Osteoblast (primary cell): Measurements from ENCODE around the gene MID1IP1. TPM values are rescaled to one million over a fixed set of nuclear protein-coding genes. Genes with fewer than 3 reads are reported as not detected.
A peak's percentile ranks its signal among the peaks of the same experiment; 100 is the strongest.

Experiments
- DNase-seq: peaks from one replicate; pipeline ENCODE4 v3.0.0; 2011; ENCODE audit warnings: low spot score, mixed read lengths; ENCODE audit not compliant: insufficient read length; ENCODE audit errors: missing footprints
- H2AFZ ChIP-seq: 2 replicates; pipeline ENCODE4 v1.6.0; 2011; ENCODE audit warnings: mild to moderate bottlenecking, low read length
- H3K27ac ChIP-seq: 2 replicates; pipeline ENCODE4 v1.5.1; 2011; ENCODE audit warnings: mild to moderate bottlenecking, low read depth, low read length, moderate library complexity
- H3K27me3 ChIP-seq: 2 replicates; pipeline ENCODE4 v1.6.0; 2012; ENCODE audit warnings: mild to moderate bottlenecking, control low read depth, inconsistent platforms, low read length, moderate library complexity; ENCODE audit not compliant: insufficient read depth
- H3K36me3 ChIP-seq: 2 replicates; pipeline ENCODE4 v1.5.1; 2011; ENCODE audit warnings: mild to moderate bottlenecking, low read length, control low read depth, moderate library complexity; ENCODE audit not compliant: insufficient read depth
- H3K4me1 ChIP-seq: 2 replicates; pipeline ENCODE4 v1.5.1; 2011; ENCODE audit warnings: mild to moderate bottlenecking, low read length, control low read depth, moderate library complexity; ENCODE audit not compliant: insufficient read depth
- H3K4me2 ChIP-seq: 2 replicates; pipeline ENCODE4 v1.6.0; 2011; ENCODE audit warnings: mild to moderate bottlenecking, low read length; ENCODE audit not compliant: insufficient read depth
- H3K4me3 ChIP-seq: fragments of 200-600 bp; sonication (generic); 3 replicates; pipeline ENCODE4 v1.5.1; 2012; ENCODE audit warnings: mild to moderate bottlenecking, low read length, inconsistent platforms; ENCODE audit not compliant: insufficient read depth
- H3K79me2 ChIP-seq: 2 replicates; pipeline ENCODE4 v1.6.0; 2012; ENCODE audit warnings: mild to moderate bottlenecking, low read length, control low read depth, inconsistent platforms; ENCODE audit not compliant: insufficient read depth
- H3K9me3 ChIP-seq: 2 replicates; pipeline ENCODE4 v1.5.1; 2011; ENCODE audit warnings: low read depth, low read length, control low read depth
- H4K20me1 ChIP-seq: 2 replicates; pipeline ENCODE4 v1.6.0; 2012; ENCODE audit warnings: mild to moderate bottlenecking, low read length, control low read depth; ENCODE audit not compliant: insufficient read depth
- total RNA-seq: library from RNA; depleted of rRNA; stranded (reverse); fragments of >200 nt; gene quantifications from 2 replicates; pipeline ENCODE4 v1.2.3, GENCODE V29; 2012
- TF ChIP-seq, protein P1 (sequence below): IDR thresholded peaks from 2 replicates; pipeline ENCODE4 v1.5.1; 2011; ENCODE audit warnings: mild to moderate bottlenecking, low read depth, low read length, moderate library complexity; ENCODE audit errors: extremely low read depth

MID1IP1 gene
- total RNA-seq, 1 donor: 127 TPM

DNA sequence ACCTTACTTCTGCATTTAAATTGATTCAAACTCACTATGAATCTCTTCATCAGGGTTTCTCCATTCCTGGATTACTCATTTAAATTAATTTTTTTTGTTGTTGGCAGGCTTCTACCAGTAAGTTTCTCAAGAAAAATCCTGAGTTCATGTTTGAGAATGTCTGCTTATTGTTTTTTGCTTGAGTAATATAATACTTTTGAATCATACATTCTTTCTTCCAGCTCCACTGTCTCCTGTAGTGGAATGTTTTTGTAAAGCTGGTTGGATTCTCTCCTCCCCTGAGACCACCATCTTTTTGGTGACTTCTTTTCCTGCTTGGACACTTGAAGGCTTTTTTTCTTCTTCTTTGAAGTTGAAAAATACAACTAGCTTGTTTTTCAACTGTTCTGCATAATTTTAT lies 4.3 kb upstream of the MID1IP1 start:
- peaks cover 3% of the 10 kb centered on the region for H3K79me2 ChIP-seq
- TF ChIP-seq, protein P1, sequence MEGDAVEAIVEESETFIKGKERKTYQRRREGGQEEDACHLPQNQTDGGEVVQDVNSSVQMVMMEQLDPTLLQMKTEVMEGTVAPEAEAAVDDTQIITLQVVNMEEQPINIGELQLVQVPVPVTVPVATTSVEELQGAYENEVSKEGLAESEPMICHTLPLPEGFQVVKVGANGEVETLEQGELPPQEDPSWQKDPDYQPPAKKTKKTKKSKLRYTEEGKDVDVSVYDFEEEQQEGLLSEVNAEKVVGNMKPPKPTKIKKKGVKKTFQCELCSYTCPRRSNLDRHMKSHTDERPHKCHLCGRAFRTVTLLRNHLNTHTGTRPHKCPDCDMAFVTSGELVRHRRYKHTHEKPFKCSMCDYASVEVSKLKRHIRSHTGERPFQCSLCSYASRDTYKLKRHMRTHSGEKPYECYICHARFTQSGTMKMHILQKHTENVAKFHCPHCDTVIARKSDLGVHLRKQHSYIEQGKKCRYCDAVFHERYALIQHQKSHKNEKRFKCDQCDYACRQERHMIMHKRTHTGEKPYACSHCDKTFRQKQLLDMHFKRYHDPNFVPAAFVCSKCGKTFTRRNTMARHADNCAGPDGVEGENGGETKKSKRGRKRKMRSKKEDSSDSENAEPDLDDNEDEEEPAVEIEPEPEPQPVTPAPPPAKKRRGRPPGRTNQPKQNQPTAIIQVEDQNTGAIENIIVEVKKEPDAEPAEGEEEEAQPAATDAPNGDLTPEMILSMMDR: no peak
- H3K4me2 ChIP-seq: no peak overlapping the region
- H3K36me3 ChIP-seq: no peaks in the 10 kb centered on the region
- no peaks in the 10 kb centered on the region for H4K20me1 ChIP-seq
- H3K4me1 ChIP-seq: peaks cover 12% of the 10 kb centered on the region
- H3K27me3 ChIP-seq: peaks cover 9% of the 10 kb centered on the region
- no peaks in the 10 kb centered on the region for H3K9me3 ChIP-seq
- H2AFZ ChIP-seq: no peak overlapping the region
- no peak overlapping the region for H3K27ac ChIP-seq
- H3K4me3 ChIP-seq: no peak overlapping the region
- no peak for DNase-seq

DNA sequence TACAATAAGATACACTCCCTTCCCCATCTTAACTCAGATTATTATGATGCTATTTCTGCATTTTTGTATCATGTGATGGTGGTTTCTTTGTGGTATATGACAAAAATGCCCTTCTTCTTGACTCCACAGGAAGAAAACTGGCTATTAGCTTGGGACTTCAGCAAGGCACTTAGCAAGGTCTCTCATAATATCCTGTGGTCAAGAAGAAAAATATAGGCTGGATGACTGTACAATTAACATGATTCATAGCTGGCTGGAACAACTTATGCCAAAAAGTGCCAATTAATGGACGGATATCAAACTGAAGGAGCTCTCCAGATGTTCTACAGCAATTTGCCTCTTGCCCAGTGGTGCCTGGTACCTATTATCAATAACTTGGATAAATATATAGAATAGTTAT lies 2.3 kb upstream of the MID1IP1 start:
- peak overlapping the region; percentile 33 for H3K4me2 ChIP-seq

DNA sequence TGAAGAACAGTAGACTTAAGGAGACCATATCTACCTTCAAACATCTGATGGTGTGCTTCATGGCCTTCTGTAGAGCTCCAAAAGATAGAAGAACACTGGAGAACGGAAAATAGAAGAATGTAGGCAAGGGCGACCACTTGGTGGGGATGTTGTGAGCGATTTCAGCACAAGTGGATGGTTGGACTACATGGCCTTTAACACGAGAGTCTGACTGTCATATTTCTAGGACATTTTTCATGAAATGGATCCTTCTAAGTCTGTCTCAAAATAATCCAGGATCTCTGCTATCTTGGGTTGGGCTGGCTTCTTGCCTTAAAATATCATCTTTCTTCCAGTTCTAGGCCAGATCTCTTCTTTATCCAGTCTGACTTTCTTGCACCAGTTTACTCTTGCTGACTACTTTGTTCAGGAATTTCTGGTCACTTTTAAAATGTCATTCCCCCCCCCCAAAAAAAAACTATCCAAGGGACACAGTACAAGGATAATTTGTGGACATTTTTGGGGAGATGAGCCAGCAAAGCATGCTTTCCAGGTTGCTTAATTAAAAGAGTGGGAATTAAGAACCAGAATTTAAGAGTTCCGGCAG lies 1.2 kb upstream of the MID1IP1 start:
- Histone ChIP-seq H3K4me2 (no peak overlapping the region), H3K79me2 (peaks cover 13% of the 10 kb centered on the region), H3K36me3 (no peaks in the 10 kb centered on the region), H3K27ac (peak overlapping the region; percentile 5), H2AFZ (no peak overlapping the region), H3K27me3 (peaks cover 3% of the 10 kb centered on the region), H3K9me3 (no peaks in the 10 kb centered on the region), H4K20me1 (no peaks in the 10 kb centered on the region), H3K4me1 (peaks cover 13% of the 10 kb centered on the region), H3K4me3 (no peak overlapping the region)
- TF ChIP-seq, protein P1: no peak
- DNase-seq: peak; percentile 75

More for the DNA sequence above, 2.3 kb upstream of the MID1IP1 start:
- no peak overlapping the region for H2AFZ ChIP-seq
- H3K4me3 ChIP-seq: no peak overlapping the region
- H3K27ac ChIP-seq: peak overlapping the region; percentile 37
- no peaks in the 10 kb centered on the region for H4K20me1 ChIP-seq
- peak; percentile 30 for DNase-seq
- H3K79me2 ChIP-seq: peaks cover 7% of the 10 kb centered on the region
- H3K36me3 ChIP-seq: no peaks in the 10 kb centered on the region
- H3K4me1 ChIP-seq: peaks cover 12% of the 10 kb centered on the region
- TF ChIP-seq, protein P1: no peak
- no peaks in the 10 kb centered on the region for H3K9me3 ChIP-seq
- peaks cover 3% of the 10 kb centered on the region for H3K27me3 ChIP-seq

DNA sequence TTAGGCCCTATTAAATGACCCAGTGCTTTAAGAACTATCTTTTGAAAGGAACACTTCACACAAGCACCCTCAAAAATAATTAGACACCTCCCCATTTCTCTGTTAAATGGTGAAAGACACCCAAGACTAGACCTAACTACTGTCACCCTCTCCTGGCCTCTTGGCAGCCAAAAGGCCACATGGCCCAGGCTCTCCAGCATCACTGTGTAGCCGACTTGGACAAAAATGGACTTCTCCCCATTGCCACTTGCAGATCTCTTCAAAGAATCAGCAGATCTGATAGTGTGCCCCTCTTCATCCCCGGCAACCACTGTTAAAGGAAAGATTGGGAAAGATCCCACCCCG lies 2.0 kb downstream of the MID1IP1 start:
- Histone ChIP-seq H3K4me1 (peaks cover 23% of the 10 kb centered on the region), H3K27ac (peak overlapping the region; percentile 19)
- DNase-seq: no peak

More for the DNA sequence above, 2.0 kb downstream of the MID1IP1 start:
- peaks cover 3% of the 10 kb centered on the region for H3K27me3 ChIP-seq
- peak overlapping the region; percentile 80 for H3K4me3 ChIP-seq
- peaks cover 18% of the 10 kb centered on the region for H3K79me2 ChIP-seq
- peak overlapping the region; percentile 15 for H2AFZ ChIP-seq
- H3K36me3 ChIP-seq: no peaks in the 10 kb centered on the region
- no peaks in the 10 kb centered on the region for H4K20me1 ChIP-seq
- TF ChIP-seq, protein P1: no peak
- peak overlapping the region; percentile 81 for H3K4me2 ChIP-seq
- H3K9me3 ChIP-seq: no peaks in the 10 kb centered on the region
